Lung (tissue), 12 donors: ENCODE measurements around the gene TEX14. TPM values are rescaled to one million over a fixed set of nuclear protein-coding genes. Genes with fewer than 3 reads are reported as not detected.
A peak's percentile ranks its signal among the peaks of the same experiment; 100 is the strongest.

Source experiments
- ATAC-seq: fragments of 200-7000 bp; cut with Tn5 transposase; one replicate; pipeline ENCODE4 v1.9.1; 2020; ENCODE audit warnings: moderate number of reproducible peaks; ENCODE audit not compliant: insufficient read depth, low FRiP score
- DNase-seq, 3 donors: peaks; one replicate each; pipeline ENCODE4 v3.0.0-alpha.2; 2013 to 2017
- H3K27ac ChIP-seq, 2 donors: one replicate each; pipeline ENCODE4 v1.5.1; 2013; ENCODE audit warnings: mild to moderate bottlenecking in 2 of 2, moderate library complexity in 2 of 2, control low read depth in 1 of 2, inconsistent platforms in 1 of 2, low read depth in 1 of 2, low read length in 1 of 2
- H3K27me3 ChIP-seq, 3 donors: one replicate each; pipeline ENCODE4 v1.5.1; 2013; ENCODE audit warnings: low read length in 2 of 3; ENCODE audit not compliant: control insufficient read depth in 3 of 3, insufficient read depth in 3 of 3
- H3K36me3 ChIP-seq, 4 donors: one replicate each; pipeline ENCODE4 v1.5.1; 2013; ENCODE audit warnings: low read length in 4 of 4, mild to moderate bottlenecking in 1 of 4, moderate library complexity in 1 of 4; ENCODE audit not compliant: control insufficient read depth in 4 of 4, insufficient read depth in 4 of 4
- H3K4me1 ChIP-seq, 5 donors: one replicate each; pipeline ENCODE4 v1.5.1; 2013; ENCODE audit warnings: low read length in 5 of 5, mild to moderate bottlenecking in 2 of 5, moderate library complexity in 1 of 5; ENCODE audit not compliant: control insufficient read depth in 5 of 5, insufficient read depth in 5 of 5
- H3K4me3 ChIP-seq: one replicate; pipeline ENCODE4 v1.5.1; 2013; ENCODE audit warnings: mild to moderate bottlenecking, control low read depth, moderate library complexity
- H3K9ac ChIP-seq, 2 donors: one replicate each; pipeline ENCODE4 v1.5.1; 2013; ENCODE audit warnings: low read length in 2 of 2, control low read depth in 1 of 2; ENCODE audit not compliant: insufficient read depth in 1 of 2
- H3K9me3 ChIP-seq, 4 donors: one replicate each; pipeline ENCODE4 v1.5.1; 2013; ENCODE audit warnings: low read length in 3 of 4, mild to moderate bottlenecking in 1 of 4, moderate library complexity in 1 of 4; ENCODE audit not compliant: control insufficient read depth in 4 of 4, insufficient read depth in 3 of 4
- WGBS, 2 donors: extraction: QIAGEN DNeasy Blood & Tissue Kit; methylation state at CpG; one replicate each; pipeline ENCODE4 v1.1.7; 2013; 5-methylcytosine and 5-hydroxymethylcytosine counted together
- polyA plus RNA-seq, 2 donors: library from polyadenylated mRNA; stranded (reverse); fragments of 200-250 nt; gene quantifications; one replicate each; pipeline ENCODE4 v1.2.1, GENCODE V29; 2013
- total RNA-seq, 2 donors: library from RNA; depleted of rRNA in 1 of 2; stranded (reverse); fragments of >200 nt in 1 of 2; gene quantifications; one replicate each; pipeline ENCODE4 v1.2.1, GENCODE V29; 2014 to 2021
- TF ChIP-seq, protein P1 (sequence below): IDR thresholded peaks from 2 replicates; pipeline ENCODE4 v1.5.1; 2012; ENCODE audit warnings: mild to moderate bottlenecking; ENCODE audit errors: control extremely low read depth, extremely low read depth
- donor health status: control.
- donor health status: control.
- donor health status: Bipolar disorder and iron deficiency.
- donor health status: healthy.
- donor health status: DM: yes; HTN: yes; CAD: no.

The TEX14 gene
- total and polyA plus RNA-seq, 4 donors, result 0.13 to 1.5 (median 0.74) TPM; not detected in 1

DNA sequence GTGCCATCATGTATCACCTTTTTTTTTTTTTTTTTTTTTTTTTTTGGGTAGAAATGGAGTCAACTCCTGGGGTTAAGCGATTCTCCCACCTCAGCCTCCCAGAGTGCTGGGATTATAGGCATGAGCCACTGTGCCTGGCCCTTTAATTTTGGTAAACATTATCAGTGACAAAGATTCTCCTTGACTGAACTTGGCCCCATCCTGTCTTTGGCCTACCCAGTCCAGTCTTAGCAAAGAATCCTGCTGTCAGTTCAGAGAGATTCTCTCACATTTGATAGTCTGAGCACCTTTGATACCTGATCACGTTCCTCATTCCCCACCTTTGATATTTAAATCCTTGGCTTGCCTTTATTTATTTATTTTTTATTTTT is 12.1 kb upstream of the TEX14 start:
- Histone ChIP-seq H3K4me3 (no peak overlapping the region), H3K9me3 (no peaks in the 10 kb centered on the region), H3K4me1 (no peaks in the 10 kb centered on the region), H3K27me3 (no peaks in the 10 kb centered on the region), H3K9ac (no peak overlapping the region), H3K27ac (no peak overlapping the region), H3K36me3 (peaks cover 6 to 28% (median 13%) of the 10 kb centered on the region in 4 donors)
- TF ChIP-seq, protein P1, sequence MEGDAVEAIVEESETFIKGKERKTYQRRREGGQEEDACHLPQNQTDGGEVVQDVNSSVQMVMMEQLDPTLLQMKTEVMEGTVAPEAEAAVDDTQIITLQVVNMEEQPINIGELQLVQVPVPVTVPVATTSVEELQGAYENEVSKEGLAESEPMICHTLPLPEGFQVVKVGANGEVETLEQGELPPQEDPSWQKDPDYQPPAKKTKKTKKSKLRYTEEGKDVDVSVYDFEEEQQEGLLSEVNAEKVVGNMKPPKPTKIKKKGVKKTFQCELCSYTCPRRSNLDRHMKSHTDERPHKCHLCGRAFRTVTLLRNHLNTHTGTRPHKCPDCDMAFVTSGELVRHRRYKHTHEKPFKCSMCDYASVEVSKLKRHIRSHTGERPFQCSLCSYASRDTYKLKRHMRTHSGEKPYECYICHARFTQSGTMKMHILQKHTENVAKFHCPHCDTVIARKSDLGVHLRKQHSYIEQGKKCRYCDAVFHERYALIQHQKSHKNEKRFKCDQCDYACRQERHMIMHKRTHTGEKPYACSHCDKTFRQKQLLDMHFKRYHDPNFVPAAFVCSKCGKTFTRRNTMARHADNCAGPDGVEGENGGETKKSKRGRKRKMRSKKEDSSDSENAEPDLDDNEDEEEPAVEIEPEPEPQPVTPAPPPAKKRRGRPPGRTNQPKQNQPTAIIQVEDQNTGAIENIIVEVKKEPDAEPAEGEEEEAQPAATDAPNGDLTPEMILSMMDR, result no peak
- WGBS, 2 donors, result 97 to 100% methylated on average over 2 of the region's 2 CpGs
- DNase-seq (no peak), ATAC-seq (no peak)

DNA sequence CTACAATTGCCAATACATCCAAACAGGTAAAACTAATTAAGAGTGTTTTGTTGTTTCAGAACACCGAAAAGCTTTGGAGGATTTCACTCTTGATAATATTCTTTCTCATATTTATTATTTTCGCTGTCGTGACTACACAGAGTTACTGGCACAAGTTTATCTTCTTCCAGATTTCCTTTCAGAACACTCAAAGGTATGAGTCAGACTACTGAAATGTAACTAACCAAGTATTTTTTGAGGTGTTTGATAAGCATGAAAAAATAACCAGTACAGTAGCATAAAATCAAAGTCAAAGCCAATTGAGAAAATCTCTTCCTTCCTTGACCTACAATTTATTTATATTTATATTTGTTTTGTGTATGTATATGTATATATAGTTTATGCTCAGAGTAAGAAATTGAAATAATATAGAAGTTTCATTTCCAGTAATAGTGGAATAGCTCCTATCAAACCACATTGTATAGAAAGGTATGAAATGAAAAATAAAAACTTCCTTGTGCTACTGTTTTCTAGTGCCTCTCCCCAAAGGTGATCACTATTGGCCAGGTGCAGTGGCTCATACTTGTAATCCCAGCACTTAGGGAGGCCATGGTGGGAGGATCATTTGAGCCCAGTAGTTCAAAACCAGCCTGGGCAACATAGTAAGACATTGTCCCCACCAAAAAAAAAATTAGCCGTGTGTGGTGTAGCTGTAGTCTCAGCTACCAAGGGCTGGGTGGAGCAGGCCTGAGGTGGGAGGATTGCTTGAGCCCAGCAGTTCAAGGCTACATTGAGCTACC is 11.5 kb upstream of the TEX14 start:
- Histone ChIP-seq H3K36me3 (peaks cover 6 to 28% (median 13%) of the 10 kb centered on the region in 4 donors), H3K4me3 (no peak overlapping the region), H3K27me3 (no peaks in the 10 kb centered on the region), H3K4me1 (no peaks in the 10 kb centered on the region), H3K9ac (no peak overlapping the region), H3K27ac (peak overlapping the region in 1 of 2 donors; percentile 14), H3K9me3 (no peaks in the 10 kb centered on the region)
- no peak for ATAC-seq
- no peak for DNase-seq
- WGBS, 2 donors, result 72 to 84% methylated on average over 4 of the region's 4 CpGs
- TF ChIP-seq, protein P1, result no peak

DNA sequence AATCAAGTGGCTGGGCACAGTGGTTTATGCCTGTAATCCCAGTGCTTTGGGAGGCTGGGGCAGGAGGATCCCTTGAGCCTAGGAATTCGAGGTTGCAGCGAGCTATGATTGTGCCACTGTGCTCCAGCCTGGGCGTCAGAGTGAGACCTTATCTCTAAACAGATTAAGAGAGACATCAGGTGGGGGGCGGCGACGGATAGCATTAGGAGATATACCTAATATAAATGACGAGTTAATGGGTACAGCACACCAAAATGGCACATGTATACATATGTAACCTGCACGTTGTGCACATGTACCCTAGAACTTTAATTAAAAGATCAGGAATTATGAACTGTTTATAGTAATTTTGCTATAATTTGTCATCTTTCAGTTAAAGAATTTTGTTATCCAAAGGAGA is 10.9 kb upstream of the TEX14 start:
- Histone ChIP-seq H3K36me3 (peaks cover 6 to 28% (median 13%) of the 10 kb centered on the region in 4 donors), H3K9ac (no peak overlapping the region), H3K27ac (no peak overlapping the region), H3K27me3 (no peaks in the 10 kb centered on the region), H3K4me1 (no peaks in the 10 kb centered on the region), H3K4me3 (no peak overlapping the region), H3K9me3 (no peaks in the 10 kb centered on the region)
- TF ChIP-seq, protein P1, result no peak
- ATAC-seq, result no peak
- no peak for DNase-seq
- WGBS, 2 donors, result 89 to 95% methylated on average over 8 of the region's 8 CpGs
